GM18868 (cell line): Measurements from ENCODE around the gene ABCA4.
"Not testable (repeated sequence)": the region's sequence is repeated elsewhere in the genome, so short reads cannot be mapped to it uniquely, and the experiment has no call there.

Experiments
- ATAC-seq: cut with Tn5 transposase; IDR thresholded peaks from one replicate; pipeline ENCODE4 v1.9.1; 2021; ENCODE audit warnings: mild to moderate bottlenecking, moderate library complexity; ENCODE audit not compliant: unreplicated experiment

The ABCA4 gene

DNA sequence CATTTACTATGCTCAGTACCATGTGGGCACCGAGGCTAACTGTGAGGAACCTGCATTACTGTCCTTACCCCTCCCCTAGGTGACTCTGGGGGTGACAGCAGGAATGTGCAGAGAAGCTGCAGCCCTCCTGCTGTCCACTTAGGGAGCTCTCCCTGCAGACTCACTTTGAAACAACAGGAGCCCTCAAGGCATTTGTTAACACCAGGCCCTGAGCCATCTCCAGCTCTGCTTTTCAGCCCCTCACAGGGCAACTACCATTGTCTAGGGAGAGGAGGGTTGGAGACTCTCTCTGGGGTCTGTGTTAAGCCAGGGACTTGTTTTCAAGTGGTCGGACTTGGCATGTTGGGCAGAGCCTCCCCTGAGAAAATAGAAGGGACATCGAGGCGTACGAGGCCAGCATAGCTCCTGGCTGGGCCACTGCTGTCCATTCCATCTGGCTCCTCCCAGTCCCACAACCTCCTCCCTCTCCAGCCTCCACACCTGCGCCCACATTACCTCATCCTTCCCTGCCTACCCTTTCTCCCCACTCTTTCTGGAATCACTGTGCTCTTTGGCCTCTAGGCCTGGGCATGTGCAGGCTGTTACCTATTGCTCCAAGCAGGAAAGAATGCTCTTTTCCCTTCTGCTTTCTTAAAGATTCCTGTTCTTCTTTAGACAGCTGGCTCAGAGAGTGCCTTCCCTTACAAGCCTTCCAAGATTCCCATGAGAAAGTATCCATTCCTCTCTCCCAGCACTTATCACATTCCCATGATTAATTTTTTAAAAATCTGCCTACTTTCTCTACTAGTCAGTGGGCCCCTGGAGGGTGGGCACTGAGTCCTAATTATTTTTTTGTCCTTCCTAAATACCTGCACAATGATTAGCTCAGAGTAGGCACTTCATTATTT is 109.0 kb downstream of the ABCA4 start:
- ATAC-seq, result no peak

DNA sequence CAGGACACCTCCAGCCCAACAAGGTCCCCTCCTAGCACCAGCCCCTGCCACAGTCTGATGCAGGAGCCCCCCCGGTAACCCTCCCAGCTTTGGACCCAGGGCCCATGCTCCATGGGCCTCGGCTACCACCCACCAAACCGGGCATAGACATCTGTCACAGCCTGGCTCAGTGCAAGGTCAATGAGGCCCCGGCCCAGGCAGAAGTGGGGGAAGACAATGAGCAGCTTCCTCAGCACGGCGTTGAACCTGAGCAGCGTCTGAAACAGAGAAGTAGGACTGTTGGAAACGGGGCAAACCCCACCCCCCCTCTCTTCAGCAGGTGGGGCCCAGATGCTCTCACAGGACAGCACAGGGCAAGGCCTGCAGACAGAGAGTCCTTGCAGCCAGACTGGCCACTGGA is 109.8 kb downstream of the ABCA4 start:
- no peak for ATAC-seq

DNA sequence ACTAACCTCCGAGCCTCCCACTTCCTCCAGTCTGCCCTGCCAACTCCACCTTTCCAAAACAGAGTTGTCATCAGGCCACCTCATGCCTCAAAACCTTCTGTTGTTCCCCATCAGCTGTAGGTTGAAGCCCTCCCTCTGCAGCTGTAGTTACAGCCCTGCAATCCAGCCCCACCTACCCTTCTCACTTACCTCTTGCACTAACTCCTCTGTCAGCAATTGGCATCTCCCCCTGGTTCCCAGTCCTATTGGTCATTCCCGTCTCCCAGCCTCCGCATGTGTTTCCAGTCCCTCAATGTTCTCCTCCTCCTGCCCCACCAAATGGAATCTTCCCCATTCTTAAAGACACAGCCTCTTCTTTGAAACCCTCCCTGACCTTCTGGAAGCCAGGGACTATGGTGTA is 111.6 kb downstream of the ABCA4 start:
- no peak for ATAC-seq

DNA sequence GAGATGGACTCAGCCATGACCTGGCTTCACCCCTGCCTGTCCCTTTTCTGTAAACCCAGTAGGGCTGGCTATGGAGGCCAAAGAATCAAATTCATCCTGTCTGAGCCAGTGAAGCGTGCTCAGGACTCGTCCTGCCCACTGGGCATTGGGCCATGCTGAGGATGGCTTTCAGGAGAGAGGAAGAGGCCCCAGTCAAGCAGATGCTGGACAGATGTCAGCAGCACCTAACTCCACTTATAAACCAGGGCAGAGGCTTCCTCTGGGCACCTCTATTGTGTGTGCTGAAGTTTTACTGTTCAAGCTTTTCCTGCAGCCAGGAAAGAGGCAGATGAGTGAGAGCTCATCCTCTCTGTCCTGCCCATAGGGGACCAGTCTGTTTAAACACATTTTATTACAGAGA is 114.3 kb downstream of the ABCA4 start:
- no peak for ATAC-seq

DNA sequence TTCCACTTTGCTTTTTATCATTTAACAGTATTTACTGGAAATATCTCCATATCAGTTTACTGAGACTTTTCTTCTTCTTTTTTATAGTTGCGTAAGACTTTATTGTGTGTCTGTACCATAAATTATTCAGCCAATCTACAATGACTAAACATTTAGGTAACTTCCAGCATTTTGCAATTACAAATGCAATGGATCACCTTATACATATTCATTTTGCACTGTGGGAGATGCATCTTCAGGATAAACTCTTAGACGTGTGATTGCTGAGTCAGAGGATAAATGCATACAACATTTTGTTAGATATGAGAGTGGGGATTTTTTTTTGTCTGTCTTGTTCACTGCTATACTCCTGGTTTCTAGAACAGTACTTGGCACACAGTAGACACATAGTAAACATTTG is 116.0 kb downstream of the ABCA4 start:
- ATAC-seq, result no peak

DNA sequence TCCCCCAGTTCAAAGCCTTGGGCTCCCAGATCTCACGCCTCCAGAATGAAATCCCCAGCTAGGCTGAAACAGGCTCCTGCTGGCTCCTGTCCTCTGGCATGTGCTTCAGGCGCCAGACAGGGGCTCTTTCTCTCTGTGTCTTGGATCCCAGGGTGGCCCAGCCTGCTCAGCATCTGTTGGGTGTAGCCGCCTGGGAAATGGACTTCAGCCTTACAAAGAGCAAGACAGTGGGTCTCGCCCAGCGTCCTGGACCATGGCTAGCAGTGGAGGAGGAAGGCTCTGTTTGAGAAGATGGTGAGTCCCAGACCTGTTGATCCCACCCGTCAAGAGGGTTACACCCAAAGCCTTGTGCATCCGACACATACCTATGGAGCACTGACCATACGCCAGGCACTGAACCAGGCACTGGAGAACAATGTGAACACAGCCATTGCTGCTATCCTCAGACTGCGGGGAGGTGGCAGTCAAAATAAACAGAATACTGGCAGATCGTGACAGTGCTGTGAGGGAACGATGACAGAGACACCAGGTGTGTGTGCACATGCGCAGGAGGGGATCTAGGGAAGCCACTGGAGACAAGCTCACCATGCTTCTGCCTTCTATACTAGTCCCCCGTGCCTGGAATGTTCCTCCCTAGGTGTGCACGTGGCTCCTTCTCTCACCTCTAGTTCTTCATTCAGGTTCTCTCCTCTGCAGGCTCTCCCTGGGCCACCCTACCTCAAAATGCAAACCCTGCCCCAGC is 118.7 kb downstream of the ABCA4 start:
- ATAC-seq, result no peak

DNA sequence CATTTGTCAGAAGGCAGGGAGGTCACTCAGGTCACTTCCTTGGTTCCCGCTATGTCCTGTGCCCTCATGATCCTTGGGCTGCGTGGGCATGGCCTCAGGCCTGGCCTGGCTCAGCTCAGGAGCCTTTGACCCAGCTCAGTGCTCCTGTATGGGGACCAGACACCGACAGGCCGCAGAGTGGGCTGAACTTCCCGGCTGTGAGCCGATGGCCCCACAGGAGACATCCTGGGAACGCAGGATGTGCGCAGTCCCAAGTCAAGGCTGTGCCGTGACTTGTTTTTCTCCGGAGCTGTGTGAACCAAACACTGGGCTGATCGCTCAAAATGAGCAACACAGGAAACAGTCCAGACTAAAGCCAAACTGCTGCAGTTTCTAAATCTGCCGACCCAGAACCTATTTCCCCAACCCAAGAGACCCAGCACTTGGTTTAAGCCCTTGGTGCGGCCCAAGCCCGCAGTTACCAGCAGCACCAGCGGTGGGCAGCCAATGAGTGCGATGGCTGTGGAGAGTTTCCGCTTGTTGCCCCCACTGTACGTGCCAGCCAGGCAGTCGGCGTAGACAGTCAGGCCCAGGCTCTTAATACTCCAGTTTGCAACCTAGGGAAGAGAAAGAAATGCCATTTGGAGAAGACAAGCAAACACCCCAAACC is 119.4 kb downstream of the ABCA4 start:
- ATAC-seq, result no peak

DNA sequence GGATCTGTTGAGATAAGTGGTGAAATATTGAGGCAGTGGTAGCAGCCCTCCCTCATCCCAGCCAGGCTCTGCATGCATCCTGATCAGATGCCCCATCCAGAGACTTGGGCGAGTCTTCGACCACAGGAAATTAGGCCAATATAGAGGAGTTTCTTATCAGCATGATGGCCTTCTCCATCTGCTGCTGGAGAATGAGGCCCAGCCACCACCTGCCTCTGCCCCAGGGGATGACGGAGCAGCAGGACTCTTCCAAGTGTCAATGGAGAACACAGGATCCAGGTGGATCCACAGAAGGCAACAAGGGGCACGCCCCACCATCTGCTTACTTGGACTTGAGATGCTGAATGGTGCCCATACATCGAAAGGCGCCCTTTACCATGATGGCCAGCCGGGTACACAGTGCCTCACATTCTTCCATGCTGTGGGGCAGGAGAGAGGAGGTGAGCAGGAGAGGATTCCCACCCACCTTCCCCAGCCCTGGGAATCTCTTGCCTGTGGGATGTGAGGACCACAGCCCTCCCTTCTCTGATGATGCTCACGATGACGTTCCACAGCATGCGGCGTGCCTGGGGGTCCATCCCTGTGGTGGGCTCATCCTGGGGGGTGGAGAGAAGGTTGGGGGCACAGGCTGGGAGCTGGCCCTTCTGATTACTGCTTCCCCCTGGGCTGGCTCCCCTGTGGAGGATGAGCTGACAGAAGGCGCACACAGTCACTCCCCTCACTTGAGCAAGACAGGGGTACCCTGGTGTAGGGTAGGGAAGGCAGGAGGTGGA is 120.3 kb downstream of the ABCA4 start:
- no peak for ATAC-seq

DNA sequence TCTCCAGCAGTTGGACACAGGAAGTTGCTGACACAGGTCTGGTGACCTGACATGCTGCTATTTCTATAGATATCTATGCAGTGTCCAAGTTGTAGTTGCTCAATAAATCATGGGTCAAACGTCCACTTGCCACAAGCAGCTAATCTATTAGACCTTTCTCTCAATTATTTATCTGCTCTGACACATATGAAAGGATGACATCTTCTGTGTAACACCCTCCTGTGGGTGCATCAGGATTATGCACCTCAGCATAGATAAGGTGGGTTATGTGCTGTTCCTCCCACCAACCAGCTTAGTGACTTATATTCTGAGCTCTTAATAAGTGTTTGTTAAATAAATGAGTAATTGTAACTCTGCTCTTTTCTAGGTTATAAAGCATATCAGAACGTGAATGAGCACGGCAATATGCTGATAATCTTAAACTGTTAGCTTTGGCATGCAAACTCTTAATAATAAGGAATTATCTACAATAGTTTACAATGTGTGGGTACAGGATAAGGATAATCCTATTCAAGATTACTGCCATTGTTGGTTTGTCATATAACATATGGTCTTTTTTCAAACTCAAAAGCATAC is 121.0 kb downstream of the ABCA4 start:
- ATAC-seq, result no peak

DNA sequence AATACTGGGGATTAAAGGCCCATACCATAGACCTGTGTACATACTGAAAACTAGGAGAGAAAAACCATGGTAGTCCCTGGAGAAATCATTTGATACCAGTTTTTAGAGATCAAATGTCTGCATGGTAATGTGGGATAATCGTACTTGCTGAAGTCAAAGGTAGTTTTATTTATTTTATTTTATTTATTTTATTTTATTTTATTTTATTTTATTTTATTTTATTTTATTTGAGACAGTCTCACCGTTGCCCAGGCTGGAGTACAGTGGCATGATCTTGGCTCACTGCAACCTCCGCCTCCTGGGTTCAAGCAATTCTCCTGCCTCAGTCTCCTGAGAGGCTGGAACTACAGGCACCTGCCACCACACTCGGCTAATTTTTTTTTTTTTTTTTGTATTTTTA is 122.4 kb downstream of the ABCA4 start:
- ATAC-seq, result not testable (repeated sequence)

DNA sequence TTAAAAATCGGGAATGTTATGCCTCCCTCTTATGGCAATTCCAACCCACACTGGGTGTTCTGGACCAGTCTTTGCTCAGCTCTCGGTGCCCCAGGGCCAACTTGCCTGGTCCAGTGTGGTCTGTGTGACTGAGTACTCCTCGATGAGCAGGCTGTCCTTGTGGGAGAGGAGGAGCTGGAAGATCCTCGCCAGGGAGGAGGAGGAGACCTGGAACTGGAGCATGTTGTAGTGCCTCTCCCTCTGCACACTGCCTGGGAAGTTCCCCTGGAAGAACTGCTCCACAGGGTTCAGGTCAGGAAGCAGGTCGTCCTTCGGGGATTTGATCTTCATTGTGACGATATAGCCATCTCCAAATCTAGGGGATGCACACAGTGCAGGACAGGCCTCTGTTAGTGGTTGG is 123.2 kb downstream of the ABCA4 start:
- no peak for ATAC-seq

DNA sequence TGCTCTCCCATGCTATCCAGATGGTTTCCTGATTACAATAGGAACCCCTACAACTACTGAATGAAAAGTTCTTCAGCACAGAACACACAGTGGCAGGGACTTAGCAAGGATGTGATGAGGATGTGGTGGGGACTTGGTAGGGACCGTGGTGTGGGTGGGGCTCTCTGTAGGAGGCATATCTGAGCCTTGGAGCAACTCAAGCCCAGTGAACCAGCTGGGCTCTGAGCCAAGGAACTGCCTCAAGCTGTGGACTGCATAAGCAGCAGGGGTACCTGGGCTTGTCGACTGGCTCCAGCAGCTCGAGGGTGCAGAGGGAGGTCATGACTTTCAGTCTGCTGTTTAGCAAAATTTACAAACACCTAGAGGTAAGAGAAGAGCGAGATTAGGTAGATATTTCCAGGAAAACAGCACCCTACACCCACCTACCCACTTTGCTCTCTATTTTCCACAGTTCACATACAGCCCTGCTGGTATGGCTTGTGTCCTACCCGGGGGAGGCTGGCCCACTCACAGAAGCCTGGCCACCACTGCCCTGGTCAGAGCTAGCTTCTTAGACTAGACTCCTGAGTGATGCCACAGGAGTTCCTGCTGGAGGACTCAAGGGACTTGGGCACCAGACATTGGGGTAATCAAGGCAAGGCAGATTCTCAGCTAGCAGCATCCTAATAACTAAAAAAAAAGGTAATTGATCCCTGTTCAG is 125.0 kb downstream of the ABCA4 start:
- ATAC-seq, result no peak

DNA sequence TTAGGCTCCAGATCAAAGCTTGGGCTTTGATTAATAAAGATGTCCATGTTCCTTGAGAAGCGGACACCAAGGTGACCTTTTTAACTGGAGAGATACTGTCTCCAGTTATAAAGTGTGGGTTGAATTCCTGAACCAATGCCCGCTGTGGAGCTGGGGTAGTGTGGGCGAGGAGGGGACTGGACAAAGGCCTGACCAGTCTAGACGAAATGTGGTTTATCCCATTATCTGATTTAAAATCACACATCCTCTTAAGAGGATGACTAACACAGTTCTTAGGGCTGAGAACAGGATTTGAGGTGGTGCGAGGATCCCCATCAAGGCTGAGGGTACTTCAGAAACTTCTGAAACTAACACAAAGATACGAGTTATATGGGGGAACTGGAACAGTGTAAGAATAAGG is 127.2 kb downstream of the ABCA4 start:
- ATAC-seq, result no peak

DNA sequence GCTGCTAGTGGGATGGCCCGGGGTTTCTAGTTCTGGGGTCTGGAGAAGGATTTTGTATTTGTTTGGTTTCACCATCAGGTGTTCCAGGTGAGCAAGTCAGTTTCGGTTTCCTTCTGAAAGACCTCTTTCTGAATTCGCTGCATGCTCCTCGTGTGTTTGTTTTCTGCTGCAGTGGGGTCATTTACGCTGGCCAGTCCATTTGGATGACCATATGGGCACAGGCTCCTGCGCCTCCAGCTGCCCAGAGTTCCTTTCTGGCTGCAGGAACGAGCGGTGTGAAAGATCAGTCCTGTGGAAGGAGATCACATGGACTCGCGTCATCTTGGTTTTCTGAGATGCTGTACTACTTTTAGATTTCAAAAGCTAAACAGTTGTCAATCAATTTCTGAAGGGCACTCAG is 128.0 kb downstream of the ABCA4 start:
- ATAC-seq, result no peak

DNA sequence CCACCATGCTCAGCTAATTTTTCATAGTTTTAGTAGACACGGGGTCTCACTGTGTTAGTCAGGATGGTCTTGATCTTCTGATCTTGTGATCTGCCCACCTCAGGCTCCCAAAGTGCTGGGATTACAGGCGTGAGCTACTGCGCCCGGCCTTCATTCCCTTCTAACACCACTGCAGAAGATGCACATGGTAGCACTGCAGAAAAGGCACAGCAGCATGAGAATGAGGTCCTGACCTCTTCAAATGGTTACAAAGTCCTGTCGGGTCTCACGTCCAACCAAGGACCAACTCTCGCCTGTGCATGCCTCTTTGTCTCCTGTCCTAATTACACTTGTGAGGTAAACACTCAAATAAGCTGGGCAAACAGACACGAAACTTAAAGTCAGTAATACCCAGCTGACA is 128.8 kb downstream of the ABCA4 start:
- no peak for ATAC-seq

DNA sequence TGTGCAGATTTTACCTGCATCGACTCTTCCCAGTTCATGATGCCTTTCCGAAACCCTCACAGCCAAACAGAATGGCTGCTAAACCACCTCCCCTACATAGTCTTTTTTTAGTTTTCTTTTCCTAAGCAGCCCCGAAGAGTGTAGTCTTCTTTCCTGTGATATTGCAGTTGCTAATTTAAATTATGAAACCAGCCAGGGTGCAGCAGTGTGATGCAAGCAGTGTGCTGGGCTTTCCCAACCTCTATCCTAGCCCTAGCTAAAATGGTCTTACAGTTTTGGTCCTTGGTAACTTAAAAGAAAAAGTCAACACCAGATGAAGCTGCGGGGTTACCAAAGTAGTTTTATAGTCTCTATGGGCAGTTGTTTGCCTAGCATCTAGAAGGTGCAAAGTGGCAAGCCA is 129.7 kb downstream of the ABCA4 start:
- ATAC-seq, result no peak

DNA sequence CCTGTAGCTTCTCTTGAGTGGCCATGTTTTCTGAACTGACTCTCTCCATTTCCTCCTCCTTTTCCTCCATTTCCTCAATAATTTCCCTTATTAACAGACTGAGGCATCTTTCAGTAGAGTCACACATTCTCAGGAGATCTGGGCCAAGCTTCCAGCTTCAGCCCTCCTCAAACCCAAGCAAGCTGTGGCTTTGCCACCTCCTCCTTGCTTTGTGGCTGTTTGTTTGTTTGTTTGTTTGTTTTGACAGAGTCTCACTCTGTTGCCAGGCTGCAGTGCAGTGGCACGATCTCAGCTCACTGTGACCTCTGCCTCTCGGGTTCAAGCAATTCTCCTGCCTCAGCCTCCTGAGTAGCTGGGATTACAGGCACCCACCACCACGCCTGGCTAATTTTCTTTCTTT is 130.5 kb downstream of the ABCA4 start:
- ATAC-seq, result not testable (repeated sequence)

DNA sequence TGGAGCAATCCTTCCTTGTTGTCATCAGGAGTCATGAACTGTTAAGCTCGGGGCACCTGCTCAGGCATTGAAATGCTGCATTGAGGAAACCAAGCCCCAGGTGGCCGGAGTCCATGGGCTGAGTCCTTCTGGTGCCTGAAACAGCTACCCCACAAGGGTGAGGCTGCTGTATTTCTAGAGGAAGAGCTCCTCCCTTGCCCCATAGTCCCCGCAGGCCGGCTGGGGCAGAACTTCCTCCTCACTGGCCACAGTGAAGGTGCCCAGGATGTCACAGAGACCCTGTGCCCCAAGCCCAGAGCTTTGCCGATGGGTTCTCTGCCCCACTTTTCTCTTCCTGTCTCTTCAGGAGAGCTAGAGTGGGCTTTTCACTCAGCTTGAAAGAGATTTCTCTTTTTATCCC is 130.9 kb downstream of the ABCA4 start:
- ATAC-seq, result no peak

DNA sequence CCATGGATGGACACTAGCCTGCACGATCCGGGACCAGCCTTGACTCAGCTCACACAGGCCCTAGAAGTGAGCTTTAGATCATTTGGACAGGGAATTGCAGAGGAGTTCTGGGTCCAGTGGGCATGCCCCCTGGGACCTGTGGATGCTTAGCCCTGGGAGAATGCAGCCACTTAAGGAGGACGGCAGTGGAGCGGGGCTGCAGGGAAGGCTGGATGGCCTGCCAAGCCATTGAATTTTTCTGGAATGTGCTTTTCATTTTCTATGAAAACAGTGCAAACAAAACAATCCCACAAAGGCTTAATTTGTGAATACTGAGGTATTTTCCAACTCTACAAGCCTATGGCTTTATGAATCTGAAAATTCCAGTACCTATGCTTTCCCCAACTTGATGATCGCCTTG is 131.3 kb downstream of the ABCA4 start:
- no peak for ATAC-seq
